HUES6 (cell line): ENCODE results near the gene TBX19.

ENCODE experiments used
- H3K27ac ChIP-seq: 2 replicates; pipeline ENCODE4 v1.7.0; 2013; ENCODE audit warnings: low read depth, mild to moderate bottlenecking, low read length, inconsistent platforms
- H3K27me3 ChIP-seq: 2 replicates; pipeline ENCODE4 v1.6.1; 2013; ENCODE audit warnings: low read length; ENCODE audit not compliant: control insufficient read depth, insufficient read depth
- H3K36me3 ChIP-seq: 2 replicates; pipeline ENCODE4 v1.6.1; 2013; ENCODE audit warnings: low read length; ENCODE audit not compliant: control insufficient read depth, insufficient read depth
- H3K4me1 ChIP-seq: 2 replicates; pipeline ENCODE4 v1.6.1; 2013; ENCODE audit warnings: low read length; ENCODE audit not compliant: control insufficient read depth, insufficient read depth
- H3K4me3 ChIP-seq: 2 replicates; pipeline ENCODE4 v1.5.1; 2013; ENCODE audit warnings: low read depth, low read length
- H3K9ac ChIP-seq: one replicate; pipeline ENCODE4 v1.6.1; 2013; ENCODE audit warnings: mild to moderate bottlenecking, low read length
- H3K9me3 ChIP-seq: 2 replicates; pipeline ENCODE4 v1.6.1; 2013; ENCODE audit warnings: low read depth, low read length; ENCODE audit not compliant: control insufficient read depth, insufficient read depth

The TBX19 gene

DNA sequence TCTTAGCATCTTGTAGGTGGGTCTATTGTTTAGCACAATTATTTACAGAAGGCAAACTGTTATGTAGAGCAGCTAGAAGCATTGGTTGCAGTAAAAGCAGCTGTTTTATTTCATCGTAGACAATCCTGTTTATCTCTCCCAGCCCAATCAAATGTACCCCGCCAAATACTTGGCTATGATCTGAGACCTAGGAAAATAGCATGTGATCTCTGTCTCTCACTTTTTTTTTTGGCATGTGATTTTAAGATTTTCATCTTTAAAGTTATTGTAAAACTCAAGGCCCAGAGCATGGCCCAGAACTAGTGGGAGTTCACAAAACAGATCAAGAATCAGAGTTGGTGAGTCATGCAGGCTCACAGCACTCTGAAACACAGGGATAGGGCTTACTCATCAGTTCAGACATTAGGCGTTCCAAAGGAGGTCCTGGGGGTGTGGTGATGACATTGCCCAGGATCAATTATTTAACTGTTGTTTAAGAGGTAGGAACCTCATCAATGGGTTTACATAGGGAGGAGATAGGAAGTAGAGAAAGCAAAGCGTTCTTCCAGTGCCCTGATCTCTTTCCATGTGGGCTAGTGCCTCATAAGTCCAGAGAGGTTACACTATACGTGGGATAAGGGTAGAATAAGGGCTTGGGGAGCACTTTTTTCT lies 40.2 kb downstream of the TBX19 start:
- Histone ChIP-seq H3K36me3 (no peaks in the 10 kb centered on the region), H3K9me3 (no peaks in the 10 kb centered on the region), H3K4me1 (peaks cover 20% of the 10 kb centered on the region), H3K4me3 (no peak overlapping the region), H3K27ac (no peak overlapping the region), H3K9ac (no peak overlapping the region), H3K27me3 (no peaks in the 10 kb centered on the region)

DNA sequence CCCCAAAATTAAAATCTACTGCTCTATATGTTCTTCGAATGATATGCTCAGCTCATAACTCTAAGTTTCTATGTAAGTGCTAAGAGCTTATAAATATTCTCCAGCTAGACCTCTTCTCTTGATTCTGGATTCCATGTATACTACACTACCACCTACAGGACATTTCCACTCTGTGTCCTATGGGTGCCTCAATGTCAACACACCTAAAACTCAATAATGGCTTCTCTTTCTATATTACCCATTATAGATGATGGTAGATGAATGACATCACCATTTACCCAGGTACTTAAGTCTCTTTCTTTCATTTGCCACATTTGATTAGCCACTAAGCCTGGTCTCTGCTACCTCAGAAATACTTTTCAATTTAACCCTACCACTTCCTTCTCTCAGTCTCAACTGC lies 41.3 kb downstream of the TBX19 start:
- Histone ChIP-seq H3K4me3 (no peak overlapping the region), H3K4me1 (peaks cover 20% of the 10 kb centered on the region), H3K9ac (no peak overlapping the region), H3K36me3 (no peaks in the 10 kb centered on the region), H3K9me3 (no peaks in the 10 kb centered on the region), H3K27me3 (no peaks in the 10 kb centered on the region), H3K27ac (no peak overlapping the region)

DNA sequence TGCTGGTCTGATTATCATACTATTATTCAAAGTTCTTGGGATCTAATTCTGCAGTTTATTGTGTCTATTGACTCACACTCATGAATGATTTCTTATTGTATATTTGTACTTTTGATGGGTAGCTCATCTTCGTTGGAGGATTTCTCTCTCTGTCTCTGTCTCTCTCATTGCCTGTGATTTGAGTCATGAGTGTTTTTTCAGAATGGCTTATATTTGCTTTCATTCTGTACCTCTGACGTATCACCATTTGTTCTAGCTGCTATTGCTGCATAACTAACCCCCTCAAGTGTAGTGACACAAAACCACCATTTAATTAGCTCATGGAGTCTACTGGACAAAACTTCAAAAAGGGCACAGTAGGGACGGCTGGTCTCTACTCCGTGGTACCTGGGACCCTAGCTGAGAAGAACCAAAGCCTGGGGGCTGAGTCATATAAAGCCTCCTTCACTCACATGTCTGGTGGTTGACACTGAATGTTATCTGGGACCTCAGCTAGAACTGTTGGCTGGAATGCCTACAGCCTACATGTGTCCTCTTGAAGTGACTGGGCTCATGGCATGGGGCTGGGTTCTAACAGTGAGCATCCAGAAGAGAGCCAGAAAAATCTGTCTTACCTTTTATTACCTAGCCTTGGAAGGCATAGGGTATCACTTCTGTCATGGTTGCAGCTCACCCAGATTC lies 44.2 kb downstream of the TBX19 start:
- Histone ChIP-seq H3K27ac (no peak overlapping the region), H3K36me3 (no peaks in the 10 kb centered on the region), H3K9ac (no peak overlapping the region), H3K9me3 (no peaks in the 10 kb centered on the region), H3K4me1 (peaks cover 13% of the 10 kb centered on the region), H3K27me3 (no peaks in the 10 kb centered on the region), H3K4me3 (no peak overlapping the region)

DNA sequence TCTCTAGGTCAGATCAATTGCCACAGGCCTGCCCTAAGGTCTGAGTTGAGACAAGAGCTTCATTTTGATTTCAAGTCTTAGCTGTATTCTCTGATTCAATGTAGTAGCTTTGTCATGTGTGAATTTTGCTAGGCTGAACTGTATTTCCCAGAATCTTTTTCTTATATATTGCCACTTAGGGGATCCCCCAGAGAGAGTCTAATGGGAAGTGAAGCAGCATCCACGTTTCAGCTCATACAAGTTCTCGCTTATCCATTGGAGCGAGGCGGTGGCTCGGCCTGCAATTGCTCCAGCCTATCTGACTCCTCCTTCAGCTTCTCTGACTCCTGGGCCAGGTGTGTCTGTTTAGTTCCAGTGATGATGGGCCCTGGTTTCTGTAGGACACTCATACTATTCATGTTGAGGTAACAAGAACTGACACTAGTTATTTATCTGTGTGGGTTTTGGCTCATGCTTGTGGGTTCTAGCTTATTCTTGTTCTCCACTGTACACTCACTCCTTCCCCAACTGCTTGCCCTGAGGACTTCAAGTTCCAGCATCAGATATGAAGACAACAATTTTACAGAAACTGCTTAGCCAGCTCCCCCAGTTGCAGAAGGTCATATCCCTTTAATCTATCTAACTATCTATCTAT lies 48.2 kb downstream of the TBX19 start:
- H3K4me1 ChIP-seq = peaks cover 4% of the 10 kb centered on the region
- no peak overlapping the region for H3K27ac ChIP-seq
- H3K4me3 ChIP-seq = no peak overlapping the region
- H3K27me3 ChIP-seq = no peaks in the 10 kb centered on the region
- H3K36me3 ChIP-seq = no peaks in the 10 kb centered on the region
- no peaks in the 10 kb centered on the region for H3K9me3 ChIP-seq
- H3K9ac ChIP-seq = no peak overlapping the region

DNA sequence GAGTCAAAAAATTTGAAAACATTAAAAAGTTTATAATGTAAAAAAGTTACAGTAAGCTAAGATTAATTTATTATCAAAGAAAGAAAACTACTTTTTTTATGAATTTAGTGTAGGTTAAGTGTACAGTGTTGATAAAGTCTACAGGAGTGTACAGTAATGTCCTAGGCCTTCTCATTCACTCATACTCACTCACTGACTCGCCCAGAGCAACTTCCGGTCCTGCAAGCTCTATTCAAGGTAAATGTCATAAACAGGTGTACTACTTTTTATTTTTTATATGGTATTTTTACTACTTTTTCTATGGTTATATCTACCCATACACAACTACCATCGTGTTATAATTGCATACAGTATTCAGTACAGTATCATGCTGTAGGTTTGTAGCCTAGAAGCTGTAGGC lies 49.6 kb downstream of the TBX19 start:
- H3K9ac ChIP-seq = no peak overlapping the region
- H3K27me3 ChIP-seq = no peaks in the 10 kb centered on the region
- H3K4me3 ChIP-seq = no peak overlapping the region
- no peaks in the 10 kb centered on the region for H3K9me3 ChIP-seq
- H3K27ac ChIP-seq = no peak overlapping the region
- peaks cover 13% of the 10 kb centered on the region for H3K4me1 ChIP-seq
- H3K36me3 ChIP-seq = no peaks in the 10 kb centered on the region

DNA sequence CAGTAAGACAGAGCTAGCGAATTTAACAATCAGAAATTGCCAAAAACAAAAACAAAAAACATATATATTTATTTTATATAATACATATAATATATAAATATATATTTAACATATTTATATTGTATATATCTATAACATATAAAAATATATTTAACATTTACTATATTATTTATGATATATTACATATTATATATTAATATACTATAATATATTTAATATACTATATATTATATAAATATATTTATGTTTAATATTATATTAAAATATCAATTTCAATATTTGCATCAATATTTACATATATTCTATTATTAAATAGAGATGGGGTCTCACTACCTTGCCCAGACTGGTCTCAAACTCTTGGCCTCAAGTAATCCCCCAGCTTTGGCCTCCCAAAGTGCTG lies 50.9 kb downstream of the TBX19 start:
- Histone ChIP-seq H3K4me3 (no peak overlapping the region), H3K27ac (no peak overlapping the region), H3K27me3 (no peaks in the 10 kb centered on the region), H3K9ac (no peak overlapping the region), H3K4me1 (peaks cover 13% of the 10 kb centered on the region), H3K36me3 (no peaks in the 10 kb centered on the region), H3K9me3 (no peaks in the 10 kb centered on the region)

DNA sequence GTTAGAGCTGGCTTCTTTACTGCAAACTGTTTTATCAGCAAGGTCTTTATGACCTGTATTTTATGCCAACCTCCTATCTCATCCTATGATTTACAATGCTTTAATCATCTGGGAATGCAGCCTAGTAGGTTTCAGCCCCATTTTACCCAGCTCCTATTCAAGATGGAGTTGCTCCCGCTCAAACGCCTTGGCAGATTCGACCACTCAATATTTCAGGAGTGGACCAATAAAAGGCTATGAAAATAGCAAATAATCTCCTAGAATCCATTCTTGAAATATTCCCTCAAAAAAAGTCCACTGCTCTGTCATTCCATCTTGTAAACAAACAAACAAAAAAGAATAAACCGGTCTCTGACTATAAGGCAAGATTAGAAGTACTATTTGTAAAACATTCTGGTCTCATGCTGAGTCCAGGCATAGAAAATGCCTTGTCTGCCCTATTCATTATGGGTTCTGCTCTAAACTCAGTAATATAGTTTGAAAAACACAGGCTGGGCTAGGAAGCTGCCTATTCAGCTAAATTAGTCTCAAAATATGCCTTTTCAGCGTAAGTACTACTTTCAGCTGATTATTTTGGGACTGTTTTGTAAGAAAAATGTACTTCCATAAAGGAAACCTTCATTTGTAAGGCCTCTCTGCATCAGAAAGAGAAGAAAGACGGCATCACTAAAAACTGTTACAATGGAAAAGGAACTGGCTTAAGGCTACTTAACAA lies 53.0 kb downstream of the TBX19 start:
- no peak overlapping the region for H3K9ac ChIP-seq
- H3K4me1 ChIP-seq = peaks cover 13% of the 10 kb centered on the region
- no peaks in the 10 kb centered on the region for H3K9me3 ChIP-seq
- no peak overlapping the region; the same call in 1 of the 2 replicates for H3K27ac ChIP-seq
- no peaks in the 10 kb centered on the region for H3K27me3 ChIP-seq
- H3K4me3 ChIP-seq = no peak overlapping the region
- H3K36me3 ChIP-seq = no peaks in the 10 kb centered on the region

DNA sequence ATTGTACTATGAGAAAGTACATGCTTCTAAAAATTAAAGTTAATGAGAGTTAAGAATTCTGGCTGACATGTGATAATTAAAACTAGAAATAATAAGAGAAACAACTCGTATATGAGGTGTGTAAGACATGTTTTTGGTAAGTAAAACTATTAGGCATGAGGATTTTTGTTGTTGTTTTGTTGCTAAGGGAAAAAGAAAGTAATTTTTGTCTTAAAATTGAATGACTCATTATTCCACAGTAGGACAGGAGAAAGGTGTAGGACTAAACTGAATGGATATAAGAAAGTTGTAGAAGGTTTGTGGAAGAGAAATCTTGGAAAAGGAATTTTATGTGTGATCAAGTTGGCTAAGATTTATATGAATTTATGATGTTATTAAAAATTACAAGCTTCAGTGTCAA lies 54.8 kb downstream of the TBX19 start:
- H3K4me1 ChIP-seq = peaks cover 13% of the 10 kb centered on the region
- H3K27ac ChIP-seq = no peak overlapping the region
- no peaks in the 10 kb centered on the region for H3K27me3 ChIP-seq
- no peaks in the 10 kb centered on the region for H3K36me3 ChIP-seq
- H3K4me3 ChIP-seq = no peak overlapping the region
- H3K9ac ChIP-seq = no peak overlapping the region
- H3K9me3 ChIP-seq = no peaks in the 10 kb centered on the region

DNA sequence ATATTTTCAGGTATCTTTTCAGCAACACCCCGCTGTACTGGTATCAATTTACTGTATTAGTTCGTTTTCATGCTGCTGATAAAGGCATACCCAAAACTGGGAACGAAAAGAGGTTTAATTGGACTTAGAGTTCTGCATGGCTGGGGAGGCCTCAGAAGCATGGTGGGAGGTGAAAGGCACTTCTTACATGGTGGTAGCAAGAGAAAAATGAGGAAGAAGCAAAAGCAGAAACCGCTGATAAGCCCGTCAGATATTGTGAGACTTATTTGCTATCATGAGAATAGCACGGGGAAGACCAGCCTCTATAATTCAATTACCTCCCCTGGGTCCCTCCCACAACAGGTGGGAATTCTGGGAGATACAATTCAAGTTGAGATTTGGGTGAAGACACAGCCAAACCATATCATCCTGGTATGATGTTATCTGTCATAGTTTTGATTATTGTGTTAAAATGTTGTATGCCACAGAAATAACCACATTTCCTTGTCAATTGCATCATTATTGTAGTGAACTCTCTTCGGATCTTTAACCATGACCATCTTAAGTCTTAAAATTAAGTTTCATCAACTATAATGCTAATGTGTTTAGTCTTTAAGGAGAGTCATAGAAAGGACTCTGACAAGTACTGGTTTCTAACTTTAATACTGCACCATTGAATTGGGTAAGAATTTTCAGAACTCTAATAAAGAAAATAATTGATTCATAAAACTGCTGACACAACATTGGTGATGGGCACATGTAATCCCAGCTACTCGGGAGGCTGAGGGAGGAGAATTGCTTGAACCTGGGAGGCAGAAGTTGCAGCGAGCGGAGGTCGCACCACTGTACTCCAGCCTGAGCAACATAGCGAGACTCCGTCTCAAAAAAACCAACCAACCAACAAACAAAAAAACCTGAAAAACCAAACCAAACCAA lies 58.2 kb downstream of the TBX19 start:
- Histone ChIP-seq H3K36me3 (no peaks in the 10 kb centered on the region), H3K9me3 (no peaks in the 10 kb centered on the region), H3K27ac (no peak overlapping the region), H3K4me3 (no peak overlapping the region), H3K9ac (no peak overlapping the region), H3K4me1 (peaks cover 8% of the 10 kb centered on the region), H3K27me3 (no peaks in the 10 kb centered on the region)

DNA sequence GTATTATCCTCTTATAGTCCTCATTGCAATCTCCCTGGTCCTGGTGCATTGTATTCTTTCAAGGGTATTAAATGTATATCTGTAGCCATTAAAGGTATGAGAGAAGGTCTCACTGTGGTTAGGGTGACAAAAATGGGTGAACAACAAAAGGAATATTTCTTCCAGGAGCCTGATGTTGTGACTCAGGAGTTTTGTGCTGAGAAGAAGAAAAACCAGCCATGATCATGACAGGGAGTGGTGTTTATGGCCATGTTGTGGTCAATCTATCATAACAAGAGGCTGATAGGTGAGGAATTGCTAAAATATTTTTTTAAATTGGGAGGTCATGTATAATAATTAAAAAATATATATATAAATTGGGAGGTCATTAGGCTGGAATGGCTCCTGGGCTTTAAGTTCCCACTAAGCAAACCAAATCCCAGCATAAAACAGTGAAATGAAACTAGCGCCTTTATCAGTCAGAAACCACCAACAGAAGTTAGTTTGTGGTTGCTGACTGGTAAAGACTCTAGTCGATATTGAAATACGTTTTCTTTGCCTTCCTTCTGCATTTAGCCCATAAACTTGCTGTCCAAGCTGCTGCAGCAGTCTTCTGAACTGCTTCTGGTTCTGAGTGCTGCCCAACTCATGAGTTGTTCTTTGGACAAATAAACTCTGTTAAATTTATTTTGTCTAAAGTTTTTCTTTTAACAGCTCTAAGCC lies 60.3 kb downstream of the TBX19 start:
- no peak overlapping the region for H3K4me3 ChIP-seq

More for the DNA sequence above, 60.3 kb downstream of the TBX19 start:
- Histone ChIP-seq H3K36me3 (no peaks in the 10 kb centered on the region), H3K27ac (no peak overlapping the region), H3K9ac (no peak overlapping the region), H3K27me3 (no peaks in the 10 kb centered on the region), H3K4me1 (no peaks in the 10 kb centered on the region), H3K9me3 (no peaks in the 10 kb centered on the region)
